HG03432 (cell line): Measurements from ENCODE around the gene MRNIP.
"Not testable (repeated sequence)": the region's sequence is repeated elsewhere in the genome, so short reads cannot be mapped to it uniquely, and the experiment has no call there.

ENCODE experiments used
- ATAC-seq: cut with Tn5 transposase; IDR thresholded peaks from one replicate; pipeline ENCODE4 v1.9.1; 2021; ENCODE audit warnings: mild to moderate bottlenecking, moderate library complexity; ENCODE audit not compliant: unreplicated experiment

MRNIP gene

GRCh38 chr5:179840766-179841165 is 17.9 kb downstream of the MRNIP start:
- ATAC-seq = no peak

GRCh38 chr5:179840321-179840720 is 18.3 kb downstream of the MRNIP start:
- ATAC-seq = no peak

- ATAC-seq = no peak
Measured at GRCh38 chr5:179839328-179840256, 19.0 kb downstream of the MRNIP start.

GRCh38 chr5:179837076-179838011 is 21.3 kb downstream of the MRNIP start:
- ATAC-seq = no peak

- ATAC-seq = peak; percentile 66
Measured at GRCh38 chr5:179836225-179837019, 22.2 kb downstream of the MRNIP start.

- ATAC-seq = not testable (repeated sequence)
Measured at GRCh38 chr5:179834871-179835270, 23.7 kb downstream of the MRNIP start.

GRCh38 chr5:179834120-179834519 is 24.5 kb downstream of the MRNIP start:
- ATAC-seq = no peak

GRCh38 chr5:179833709-179834070 is 24.9 kb downstream of the MRNIP start:
- ATAC-seq = no peak

- no peak for ATAC-seq
Measured at GRCh38 chr5:179833056-179833708, 25.4 kb downstream of the MRNIP start.

GRCh38 chr5:179832039-179832745 is 26.4 kb downstream of the MRNIP start:
- ATAC-seq = no peak

- ATAC-seq = no peak
Measured at GRCh38 chr5:179830818-179831468, 27.7 kb downstream of the MRNIP start.

- ATAC-seq = no peak
Measured at GRCh38 chr5:179829732-179830435, 28.7 kb downstream of the MRNIP start.

GRCh38 chr5:179828756-179829421 is 29.7 kb downstream of the MRNIP start:
- no peak for ATAC-seq

- no peak for ATAC-seq
Measured at GRCh38 chr5:179827680-179828079, 30.9 kb downstream of the MRNIP start.

GRCh38 chr5:179825655-179826182 is 32.9 kb downstream of the MRNIP start:
- ATAC-seq = no peak

GRCh38 chr5:179824745-179825112 is 33.9 kb downstream of the MRNIP start:
- ATAC-seq = no peak

GRCh38 chr5:179823937-179824744 is 34.5 kb downstream of the MRNIP start:
- no peak for ATAC-seq
